H1 (cell line): Measurements from ENCODE around the gene OVOL3. TPM values are rescaled to one million over a fixed set of nuclear protein-coding genes. Genes with fewer than 3 reads are reported as not detected.

Experiments
- BCL11A ChIP-seq, 2 experiments: IDR thresholded peaks; one replicate each; pipeline ENCODE4 v1.6.1; 2011; ENCODE audit warnings: low read depth in 2 of 2, low read length in 2 of 2, mild to moderate bottlenecking in 2 of 2
- RNF2 ChIP-seq: fragments of 200-900, 300-1000 bp; sonication (generic); IDR thresholded peaks from 2 replicates; pipeline ENCODE4 v1.7.1; 2016; ENCODE audit warnings: borderline replicate concordance, low read depth, mild to moderate bottlenecking, antibody characterized with exemption, low read length; ENCODE audit not compliant: poor library complexity, severe bottlenecking; ENCODE audit errors: missing control alignments
- SIN3A ChIP-seq, 2 experiments: IDR thresholded peaks in 1 of 2; conservative IDR thresholded peaks in 1 of 2; 2 replicates each; pipeline ENCODE4 v1.6.1; 2011 to 2012; ENCODE audit warnings: low read length in 2 of 2, improper control_type of control experiment in 1 of 2, low read depth in 1 of 2, mild to moderate bottlenecking in 1 of 2
- polyA plus RNA-seq, 7 experiments: library from polyadenylated mRNA; depleted of rRNA in 3 of 7; stranded (reverse) in 5 of 7; unstranded in 2 of 7; fragments of >200 nt in 5 of 7; fragments of 200-250 nt in 2 of 7; gene quantifications; 1 replicate in 5 of 7; 2 replicates in 1 of 7; 4 replicates in 1 of 7; pipeline versions ENCODE4 v1.2.1 to v1.2.3, GENCODE V29; 2011 to 2013; ENCODE audit warnings: missing spikeins in 2 of 7, mixed read lengths in 2 of 7
- total RNA-seq: library from RNA; stranded (reverse); fragmentation: NEBNext Ultra II Directional; extraction: Animal tissue kit (Norgen Biotek cat#: 25700); gene quantifications from 2 replicates; pipeline ENCODE4 v1.2.1, GENCODE V29; 2021

Gene OVOL3
- total and polyA plus RNA-seq, 2 of the 8 experiments (the other 6 are each of a cell fraction or from before 2014, with no cell fraction given), result 0.45 TPM; not detected in 1

- TF ChIP-seq SIN3A (conservative IDR thresholded peaks at IDR 0.05 in 1 of 2, IDR thresholded peaks at IDR 0.05 in 1 of 2; ENCODE audit: low read depth in 1 of 2, low read length in 2 of 2) (no peak), RNF2 (no peak), BCL11A (IDR thresholded peaks at IDR 0.05; ENCODE audit: low read depth in 2 of 2, low read length in 2 of 2) (no peak)
Observed at GRCh38 chr19:36079389-36079945, 31.5 kb upstream of the OVOL3 start (continued).
